Aorta (tissue), 5 donors: ENCODE measurements around the gene MRAS. TPM values are rescaled to one million over a fixed set of nuclear protein-coding genes. Genes with fewer than 3 reads are reported as not detected.

Source experiments
- ATAC-seq: fragments of 200-7000 bp; cut with Tn5 transposase; one replicate; pipeline ENCODE4 v1.9.1; 2022; ENCODE audit warnings: moderate library complexity; ENCODE audit not compliant: low FRiP score
- DNase-seq, 2 donors: peaks; one replicate each; pipeline ENCODE4 v3.0.0-alpha.2; 2020
- H3K27ac ChIP-seq, 2 donors: one replicate each; pipeline ENCODE4 v1.5.1; 2013; ENCODE audit warnings: low read length in 2 of 2, mild to moderate bottlenecking in 2 of 2, moderate library complexity in 2 of 2, control low read depth in 1 of 2, inconsistent platforms in 1 of 2, low read depth in 1 of 2
- H3K27me3 ChIP-seq, 2 donors: one replicate each; pipeline ENCODE4 v1.6.1; 2013; ENCODE audit warnings: control low read depth in 1 of 2, low read length in 1 of 2, mild to moderate bottlenecking in 1 of 2, moderate library complexity in 1 of 2; ENCODE audit not compliant: insufficient read depth in 2 of 2, control insufficient read depth in 1 of 2
- H3K36me3 ChIP-seq, 2 donors: one replicate each; pipeline ENCODE4 v1.6.1; 2013; ENCODE audit warnings: control low read depth in 1 of 2, low read length in 1 of 2, mild to moderate bottlenecking in 1 of 2; ENCODE audit not compliant: insufficient read depth in 2 of 2, control insufficient read depth in 1 of 2
- H3K4me1 ChIP-seq, 2 donors: one replicate each; pipeline ENCODE4 v1.6.1; 2013; ENCODE audit warnings: low read length in 2 of 2, control low read depth in 1 of 2, mild to moderate bottlenecking in 1 of 2, moderate library complexity in 1 of 2; ENCODE audit not compliant: insufficient read depth in 2 of 2, control insufficient read depth in 1 of 2
- H3K4me3 ChIP-seq, 2 donors: one replicate each; pipeline ENCODE4 v1.5.1; 2013; ENCODE audit warnings: low read length in 2 of 2, control low read depth in 1 of 2, mild to moderate bottlenecking in 1 of 2
- H3K9me3 ChIP-seq: one replicate; pipeline ENCODE4 v1.6.1; 2013; ENCODE audit warnings: mild to moderate bottlenecking, low read length; ENCODE audit not compliant: control insufficient read depth
- WGBS, 2 donors: extraction: QIAGEN DNeasy Blood & Tissue Kit; methylation state at CpG; one replicate each; pipeline ENCODE4 v1.1.7; 2013; 5-methylcytosine and 5-hydroxymethylcytosine counted together
- intact Hi-C, 2 donors: fragments of 100-400 bp; cut with DNase I; formaldehyde crosslinking; loops; one replicate each; pipeline versions ENCODE4 v1.14.2 to v1.15.0; 2022
- polyA plus RNA-seq, 2 donors: library from polyadenylated mRNA; stranded (reverse); fragments of 200-250 nt; gene quantifications; one replicate each; pipeline ENCODE4 v1.2.3, GENCODE V29; 2013
- total RNA-seq, 2 donors: library from RNA; stranded (reverse); fragmentation: NEBNext Ultra II Directional; extraction: Animal tissue kit (Norgen Biotek cat#: 25700); gene quantifications; one replicate each; pipeline ENCODE4 v1.2.1, GENCODE V29; 2021
- donor health status: healthy with polysubstance abuse.
- donor health status: Bipolar disorder and iron deficiency.
- donor health status: DM: no; HTN: no; CAD: no.
- donor health status: DM: no; HTN: no; CAD: no.
- donor health status: DM: yes; HTN: yes; CAD: no.

MRAS gene
- total and polyA plus RNA-seq, 4 donors = 22.8 to 68.1 (median 39.9) TPM

- no peaks in the 10 kb centered on the region for H3K4me1 ChIP-seq
- H3K9me3 ChIP-seq = no peaks in the 10 kb centered on the region
- H3K36me3 ChIP-seq = no peaks in the 10 kb centered on the region
- WGBS, 2 donors = 85 to 92% methylated on average over 7 of the region's 7 CpGs
- intact Hi-C loops = no loop called here
- DNase-seq (no peak), ATAC-seq (no peak)
- no peak overlapping the region for H3K27ac ChIP-seq
- no peak overlapping the region for H3K4me3 ChIP-seq
- no peaks in the 10 kb centered on the region for H3K27me3 ChIP-seq
Observed at GRCh38 chr3:138361561-138361971, 13.2 kb downstream of the MRAS start.

GRCh38 chr3:138362538-138362937, 14.2 kb downstream of the MRAS start:
- Histone ChIP-seq H3K27me3 (no peaks in the 10 kb centered on the region), H3K27ac (no peak overlapping the region), H3K9me3 (no peaks in the 10 kb centered on the region), H3K4me3 (no peak overlapping the region), H3K36me3 (no peaks in the 10 kb centered on the region), H3K4me1 (no peaks in the 10 kb centered on the region)
- DNase-seq = no peak
- intact Hi-C loops = no loop called here
- WGBS, 2 donors = 93 to 96% methylated on average over 7 of the region's 7 CpGs
- no peak for ATAC-seq

- DNase-seq = no peak
- no peak overlapping the region for H3K27ac ChIP-seq
- WGBS, 2 donors = 94 to 97% methylated on average over 4 of the region's 4 CpGs
- intact Hi-C loops = no loop called here
- no peaks in the 10 kb centered on the region for H3K36me3 ChIP-seq
- H3K9me3 ChIP-seq = no peaks in the 10 kb centered on the region
- no peaks in the 10 kb centered on the region for H3K4me1 ChIP-seq
- H3K27me3 ChIP-seq = no peaks in the 10 kb centered on the region
- ATAC-seq = no peak
- no peak overlapping the region for H3K4me3 ChIP-seq
Observed at GRCh38 chr3:138363322-138363721, 14.9 kb downstream of the MRAS start.

GRCh38 chr3:138364356-138365252, 16.2 kb downstream of the MRAS start:
- DNase-seq = no peak
- ATAC-seq = no peak
- WGBS, 2 donors = 88% methylated on average over 6 of the region's 6 CpGs

GRCh38 chr3:138365253-138365555, 16.8 kb downstream of the MRAS start:
- Histone ChIP-seq H3K36me3 (no peaks in the 10 kb centered on the region), H3K27me3 (no peaks in the 10 kb centered on the region), H3K4me1 (no peaks in the 10 kb centered on the region), H3K4me3 (no peak overlapping the region), H3K27ac (no peak overlapping the region), H3K9me3 (no peaks in the 10 kb centered on the region)
- DNase-seq (no peak), ATAC-seq (no peak)
- intact Hi-C loops = no loop called here
- WGBS, 2 donors = 96 to 98% methylated on average over 4 of the region's 4 CpGs

More at GRCh38 chr3:138364356-138365252, 16.2 kb downstream of the MRAS start:
- Histone ChIP-seq H3K36me3 (no peaks in the 10 kb centered on the region), H3K27me3 (no peaks in the 10 kb centered on the region), H3K27ac (no peak overlapping the region), H3K4me1 (no peaks in the 10 kb centered on the region), H3K4me3 (no peak overlapping the region), H3K9me3 (no peaks in the 10 kb centered on the region)
- intact Hi-C loops = no loop called here

- WGBS, 2 donors = 81 to 90% methylated on average over 8 of the region's 8 CpGs
- intact Hi-C loops = no loop called here
- Histone ChIP-seq H3K27me3 (no peaks in the 10 kb centered on the region), H3K4me1 (no peaks in the 10 kb centered on the region), H3K36me3 (no peaks in the 10 kb centered on the region), H3K4me3 (no peak overlapping the region), H3K9me3 (no peaks in the 10 kb centered on the region), H3K27ac (no peak overlapping the region)
- DNase-seq (no peak), ATAC-seq (no peak)
Observed at GRCh38 chr3:138366006-138366759, 17.8 kb downstream of the MRAS start.

GRCh38 chr3:138367326-138367850, 19.0 kb downstream of the MRAS start:
- intact Hi-C loops = no loop called here
- no peak for ATAC-seq
- Histone ChIP-seq H3K27ac (no peak overlapping the region), H3K27me3 (no peaks in the 10 kb centered on the region), H3K4me3 (no peak overlapping the region), H3K4me1 (no peaks in the 10 kb centered on the region), H3K9me3 (no peaks in the 10 kb centered on the region), H3K36me3 (no peaks in the 10 kb centered on the region)
- 91 to 92% methylated on average over 7 of the region's 7 CpGs for WGBS, 2 donors
- DNase-seq = no peak

GRCh38 chr3:138367911-138368310, 19.5 kb downstream of the MRAS start:
- ATAC-seq (peak; percentile 69), DNase-seq (peak; percentile 87 to 89)
- H3K4me3 ChIP-seq = no peak overlapping the region
- H3K27ac ChIP-seq = no peak overlapping the region
- intact Hi-C loops = no loop called here
- no peaks in the 10 kb centered on the region for H3K4me1 ChIP-seq
- WGBS, 2 donors = 29 to 43% methylated on average over 5 of the region's 5 CpGs
- no peaks in the 10 kb centered on the region for H3K9me3 ChIP-seq
- no peaks in the 10 kb centered on the region for H3K27me3 ChIP-seq
- H3K36me3 ChIP-seq = no peaks in the 10 kb centered on the region
